Activated T-helper 1 cell treated with Interleukin-2 at 50 U/mL for 16 hours (primary cell): ENCODE results near the gene GNL1.

ENCODE experiments used
- DNase-seq: peaks from one replicate; pipeline ENCODE4 v3.0.0-alpha.2; 2020; ENCODE audit warnings: low read depth

The GNL1 gene

GRCh38 chr6:30556066-30556905 lies at the start of gene GNL1:
GNL1 (minus strand) TSS chr6:30556489; CDS start chr6:30556203, 286 bp downstream.
- peak; percentile 98 for DNase-seq

- DNase-seq: no peak
Observed at GRCh38 chr6:30603961-30604360, 47.7 kb upstream of the GNL1 start.

- no peak for DNase-seq
Observed at GRCh38 chr6:30601815-30602641, 45.7 kb upstream of the GNL1 start.

- DNase-seq: no peak
Observed at GRCh38 chr6:30601436-30601814, 45.1 kb upstream of the GNL1 start.

GRCh38 chr6:30600451-30600961 lies 44.2 kb upstream of the GNL1 start:
- DNase-seq: no peak

- no peak for DNase-seq
Observed at GRCh38 chr6:30599625-30600324, 43.5 kb upstream of the GNL1 start.

GRCh38 chr6:30598912-30599624 lies 42.8 kb upstream of the GNL1 start:
- DNase-seq: no peak

GRCh38 chr6:30597315-30598144 lies 41.2 kb upstream of the GNL1 start:
- peak; percentile 50 for DNase-seq

GRCh38 chr6:30592287-30592686 lies 36.0 kb upstream of the GNL1 start:
- no peak for DNase-seq

- no peak for DNase-seq
Observed at GRCh38 chr6:30591008-30591407, 34.7 kb upstream of the GNL1 start.

- DNase-seq: no peak
Observed at GRCh38 chr6:30590509-30590908, 34.2 kb upstream of the GNL1 start.

- DNase-seq: no peak
Observed at GRCh38 chr6:30589754-30590358, 33.6 kb upstream of the GNL1 start.

GRCh38 chr6:30583921-30584320 lies 27.6 kb upstream of the GNL1 start:
- DNase-seq: no peak

GRCh38 chr6:30578051-30578450 lies 21.8 kb upstream of the GNL1 start:
- no peak for DNase-seq

- DNase-seq: no peak
Observed at GRCh38 chr6:30573113-30573512, 16.8 kb upstream of the GNL1 start.

GRCh38 chr6:30572148-30572547 lies 15.9 kb upstream of the GNL1 start:
- DNase-seq: no peak

GRCh38 chr6:30571762-30572082 lies 15.4 kb upstream of the GNL1 start:
- DNase-seq: no peak

GRCh38 chr6:30571075-30571761 lies 14.9 kb upstream of the GNL1 start, which contains the start of gene ABCF1:
ABCF1 (plus strand) TSS chr6:30571442; CDS start chr6:30571488, 46 bp downstream.
- peak; percentile 100 for DNase-seq

- DNase-seq: no peak
Observed at GRCh38 chr6:30570740-30571074, 14.4 kb upstream of the GNL1 start.

- DNase-seq: no peak
Observed at GRCh38 chr6:30570263-30570662, 14.0 kb upstream of the GNL1 start.
